ENCODE results near the gene SRGAP2B.
"Not testable (repeated sequence)": the region's sequence is repeated elsewhere in the genome, so short reads cannot be mapped to it uniquely, and the experiment has no call there.

Gene SRGAP2B

DNA sequence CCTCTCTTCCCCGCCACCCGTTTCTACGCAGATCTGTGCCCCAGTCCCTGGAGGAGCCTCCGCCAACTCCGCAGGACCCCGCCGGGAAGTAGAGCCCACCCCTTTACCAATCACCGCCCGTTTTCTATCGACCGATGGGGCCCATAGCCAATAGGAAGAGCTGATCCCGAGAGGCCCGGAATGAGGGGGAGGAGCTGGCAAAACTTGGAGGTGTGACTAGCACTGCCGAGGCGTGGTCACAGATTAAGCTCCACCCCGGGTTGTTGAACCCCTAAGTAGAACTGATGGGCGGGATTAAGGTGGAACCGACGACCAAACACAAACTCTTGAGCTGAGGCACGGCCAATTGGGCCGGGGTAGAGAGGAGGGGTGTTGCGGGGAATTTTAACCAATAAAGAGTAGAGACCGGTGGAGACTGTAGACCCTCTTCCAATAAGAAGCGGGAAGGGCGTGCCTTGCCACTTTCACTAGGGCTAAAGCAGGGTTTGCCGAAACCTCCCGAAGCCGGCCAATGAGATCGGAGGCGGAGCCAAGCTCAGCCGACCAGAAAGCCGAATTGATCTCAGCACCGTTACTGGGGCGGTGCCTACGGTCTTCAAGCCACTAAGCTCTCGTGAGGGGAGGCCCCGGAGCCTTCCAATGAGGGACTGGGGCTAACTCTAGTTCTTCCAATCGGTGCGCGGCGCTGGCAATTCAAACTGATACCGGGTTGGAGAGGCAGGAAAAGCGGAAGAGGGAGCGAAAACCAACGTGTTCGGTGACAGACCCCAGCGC is at the start of gene SRGAP2B, which contains the start of gene FAM72D:
TSS of gene SRGAP2B (minus strand) at position 45 of the 774 bp plus-strand sequence. CDS start 2,427 bp downstream, outside the sequence.
TSS of gene FAM72D (plus strand) at position 691 of the 774 bp plus-strand sequence. CDS start 874 bp downstream, outside the sequence.
- DNase-seq: not testable (repeated sequence)

GRCh38 chr1:145144264-145144913 is 49.3 kb upstream of the SRGAP2B start:
- DNase-seq: not testable (repeated sequence)

GRCh38 chr1:145140549-145140948 is 45.4 kb upstream of the SRGAP2B start:
- DNase-seq: not testable (repeated sequence)

DNA sequence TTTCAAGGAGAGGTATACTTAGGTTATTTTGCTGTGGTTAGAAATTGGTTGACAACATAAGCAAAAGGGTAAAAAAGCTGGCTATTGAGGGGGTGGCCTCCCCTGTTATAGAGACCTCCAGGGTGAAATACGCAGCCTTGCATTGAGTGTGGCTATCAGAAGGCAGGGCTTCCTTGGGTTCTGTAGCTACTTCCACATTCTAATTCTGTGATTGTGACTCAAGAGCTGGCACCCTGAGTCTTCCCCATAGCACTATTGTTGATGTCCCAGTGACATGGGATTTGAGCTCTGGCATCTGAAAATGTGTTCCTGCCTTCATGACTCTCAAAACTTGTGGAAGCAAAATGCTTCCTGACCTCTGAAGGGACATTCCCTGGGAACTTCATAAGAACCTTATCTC is 39.3 kb upstream of the SRGAP2B start:
- not testable (repeated sequence) for DNase-seq

DNA sequence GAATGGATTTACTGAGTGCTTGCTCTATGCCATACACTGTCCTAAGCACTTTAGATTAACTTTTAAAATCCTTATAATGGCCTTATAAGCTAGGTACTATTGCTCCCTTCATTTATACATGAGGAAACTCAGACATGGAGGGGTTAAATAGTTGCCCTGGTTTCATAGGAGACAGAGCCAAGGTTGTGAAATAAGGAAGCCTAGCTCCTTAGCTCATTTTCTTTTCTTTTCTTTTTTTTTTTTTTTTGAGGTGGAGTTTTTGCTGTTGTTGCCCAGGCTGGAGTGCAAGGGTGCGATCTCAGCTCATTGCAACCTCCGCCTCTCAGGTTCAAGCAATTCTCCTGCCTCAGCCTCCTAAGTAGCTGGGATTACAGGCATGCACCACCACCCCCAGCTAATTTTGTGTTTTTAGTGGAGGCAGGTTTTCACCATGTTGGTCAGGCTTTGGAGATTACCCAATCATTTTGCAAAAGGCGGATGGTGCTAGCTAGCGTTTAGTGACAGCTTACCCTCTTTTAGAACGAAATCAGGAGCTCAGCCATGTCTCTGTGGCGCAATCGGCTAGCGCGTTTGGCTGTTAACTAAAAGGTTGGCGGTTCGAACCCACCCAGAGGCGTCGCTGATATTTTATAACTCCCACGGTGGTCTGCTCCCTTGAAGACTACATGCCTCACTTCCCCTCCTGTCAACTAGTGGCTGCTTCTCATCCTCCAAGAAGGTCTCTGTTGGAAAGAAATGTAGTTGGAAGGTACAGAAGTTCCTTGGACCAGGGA is 33.8 kb upstream of the SRGAP2B start:
- not testable (repeated sequence) for DNase-seq

DNA sequence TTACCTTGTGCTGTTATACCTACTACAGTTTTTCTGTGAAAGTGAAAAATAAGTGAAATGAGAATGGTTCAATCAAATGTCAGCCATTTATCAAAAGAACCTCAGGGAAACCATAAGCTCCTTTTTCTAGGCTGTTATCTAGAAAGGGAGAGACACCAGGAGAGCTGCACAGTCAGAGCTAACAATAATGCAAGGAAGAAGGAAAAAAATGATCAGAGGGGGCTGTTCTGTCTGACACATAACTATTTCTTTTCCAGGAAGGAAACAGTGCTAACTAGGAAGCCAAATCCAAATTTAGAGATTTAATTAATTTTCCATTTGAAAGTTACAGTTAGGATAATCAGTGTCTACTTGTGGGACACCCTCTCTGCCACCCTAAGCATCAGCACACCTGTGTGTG is 32.0 kb upstream of the SRGAP2B start:
- DNase-seq: not testable (repeated sequence)

DNA sequence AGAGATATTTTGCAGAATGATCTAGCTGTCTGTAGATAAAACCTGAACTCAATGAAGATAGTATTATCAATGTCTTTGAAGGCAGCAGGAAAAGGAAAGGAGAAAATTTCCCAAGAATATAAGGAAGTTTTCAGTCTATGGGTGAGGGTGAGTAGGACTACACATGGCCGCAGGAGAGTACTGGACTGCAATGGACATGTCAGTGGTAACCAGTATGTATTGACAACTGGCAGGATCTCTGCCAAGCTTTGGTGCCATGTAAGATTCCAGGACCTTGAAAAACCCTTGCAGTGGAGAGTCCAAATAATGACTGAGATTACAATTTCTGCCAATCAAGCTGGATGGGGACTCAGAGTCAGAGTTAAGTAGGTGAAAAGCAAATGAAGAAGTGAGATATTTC is 30.0 kb upstream of the SRGAP2B start:
- DNase-seq: not testable (repeated sequence)

GRCh38 chr1:145123992-145124641 is 29.0 kb upstream of the SRGAP2B start:
- not testable (repeated sequence) for DNase-seq

DNA sequence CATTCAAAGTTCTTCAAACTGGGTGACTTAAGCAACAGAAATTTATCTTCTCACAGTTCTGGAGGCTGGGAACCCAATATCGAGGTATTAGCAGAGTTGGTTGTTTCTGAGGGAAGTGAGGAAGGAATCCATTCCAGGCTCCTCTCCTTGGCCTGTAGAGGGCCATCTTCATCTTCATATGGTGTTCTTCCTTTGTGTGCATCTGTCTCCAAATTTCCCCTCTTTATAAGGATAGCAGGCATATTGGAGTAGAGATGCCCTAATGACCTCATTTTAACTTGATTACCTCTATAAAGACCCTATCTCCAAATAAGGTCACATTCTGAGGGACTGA is 27.9 kb upstream of the SRGAP2B start:
- DNase-seq: not testable (repeated sequence)

- DNase-seq: not testable (repeated sequence)
These were observed 27.4 kb upstream of the SRGAP2B start for GRCh38 chr1:145122344-145123061.

GRCh38 chr1:145119842-145120241 is 24.7 kb upstream of the SRGAP2B start:
- not testable (repeated sequence) for DNase-seq

- DNase-seq: not testable (repeated sequence)
These were observed 20.7 kb upstream of the SRGAP2B start for GRCh38 chr1:145115587-145116493.

- not testable (repeated sequence) for DNase-seq
These were observed 19.5 kb upstream of the SRGAP2B start for GRCh38 chr1:145114560-145115057.

- not testable (repeated sequence) for DNase-seq
These were observed 17.6 kb upstream of the SRGAP2B start for GRCh38 chr1:145112703-145113102.

DNA sequence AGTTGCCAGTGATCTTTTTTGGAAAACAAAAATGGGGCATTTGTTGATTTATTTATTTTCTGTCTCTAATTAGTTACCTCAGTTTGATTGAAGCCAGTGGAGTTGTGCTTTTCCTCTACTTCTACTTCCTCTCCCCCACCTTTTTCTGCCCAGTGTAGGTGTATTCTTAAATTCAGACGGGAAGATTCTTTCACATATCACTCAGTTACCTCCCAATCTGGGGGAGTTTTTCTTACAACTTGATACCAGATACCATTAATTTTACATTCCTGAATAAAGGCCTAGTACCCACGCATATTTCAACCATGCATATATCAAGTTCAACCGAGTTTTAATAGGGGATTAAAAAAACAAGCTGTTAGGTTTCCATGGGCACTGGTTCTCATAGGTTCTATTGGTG is 16.5 kb upstream of the SRGAP2B start:
- not testable (repeated sequence) for DNase-seq

DNA sequence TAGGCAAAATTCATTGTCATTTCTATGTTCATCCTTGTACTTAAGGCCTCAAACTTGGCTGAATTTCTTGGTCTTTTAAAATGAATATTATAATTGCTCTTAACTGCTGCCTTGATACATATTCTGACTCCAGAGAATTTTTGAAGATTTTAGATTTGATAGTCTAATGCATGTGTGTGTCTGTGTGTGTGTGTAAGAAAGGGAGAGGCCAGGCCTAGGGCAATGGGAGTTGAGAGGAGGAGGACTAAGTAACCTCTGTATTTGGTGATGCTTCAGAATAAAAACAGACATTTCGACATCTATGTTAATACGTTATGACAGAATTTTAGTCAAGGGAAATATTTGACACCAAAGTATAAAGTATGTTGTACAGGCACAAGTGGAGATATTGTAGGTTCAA is 8.2 kb upstream of the SRGAP2B start:
- DNase-seq: not testable (repeated sequence)

DNA sequence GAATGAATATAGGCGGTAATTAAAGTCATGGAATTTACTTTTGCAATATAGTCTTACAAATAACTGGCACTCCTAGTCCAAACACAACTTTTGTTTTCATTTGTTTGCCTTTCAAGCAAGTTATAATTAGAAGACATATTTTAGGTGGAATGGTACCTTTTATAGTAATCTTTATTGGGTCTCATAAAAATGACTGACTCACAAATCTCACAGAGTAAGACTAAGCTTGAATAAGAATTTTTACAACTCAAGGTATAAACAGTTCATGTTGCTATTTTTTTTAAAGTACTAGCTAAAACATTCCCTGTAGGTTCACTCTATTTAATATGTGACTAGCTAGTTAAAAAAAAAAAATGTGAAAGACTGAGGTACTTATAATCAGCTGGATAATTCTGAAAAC is 6.6 kb upstream of the SRGAP2B start:
- not testable (repeated sequence) for DNase-seq

DNA sequence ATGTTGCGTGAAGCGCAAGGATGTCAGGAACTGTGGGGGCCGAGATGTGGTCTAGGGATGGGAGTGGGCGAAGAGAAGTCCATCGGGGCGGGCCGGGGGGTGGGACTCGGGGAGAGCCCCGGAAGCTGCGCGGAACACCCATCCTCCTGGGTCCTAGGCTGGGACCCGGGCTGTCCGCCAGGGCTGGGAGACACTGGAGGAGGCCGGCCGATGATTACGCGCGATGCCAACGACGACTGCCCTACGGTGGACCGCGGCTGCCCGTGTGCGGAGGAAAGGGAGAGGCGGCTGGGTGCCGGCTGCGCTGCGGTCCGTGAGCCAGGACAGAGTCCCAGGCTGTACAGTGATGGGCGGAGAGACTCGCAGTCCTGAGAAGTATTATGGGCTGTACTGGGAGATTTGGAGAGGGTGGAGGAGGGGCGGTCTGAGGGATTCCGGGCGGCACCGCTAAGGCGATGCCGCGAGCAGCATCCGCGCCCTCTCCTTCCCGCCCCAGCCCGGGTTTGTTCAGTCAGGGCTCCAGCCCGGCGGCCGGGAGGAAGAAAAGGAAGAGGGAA is 395 bp downstream of the SRGAP2B start:
- not testable (repeated sequence) for DNase-seq

GRCh38 chr1:145093517-145094149 is 1.5 kb downstream of the SRGAP2B start:
- DNase-seq: not testable (repeated sequence)

Data from NCI-H345 (cell line).